HG03175 (cell line): Measurements from ENCODE around the gene SAXO2.
"Not testable (repeated sequence)": the region's sequence is repeated elsewhere in the genome, so short reads cannot be mapped to it uniquely, and the experiment has no call there.

Source experiments
- ATAC-seq: cut with Tn5 transposase; IDR thresholded peaks from one replicate; pipeline ENCODE4 v1.9.1; 2021; ENCODE audit warnings: mild to moderate bottlenecking, moderate library complexity; ENCODE audit not compliant: unreplicated experiment

SAXO2 gene

DNA sequence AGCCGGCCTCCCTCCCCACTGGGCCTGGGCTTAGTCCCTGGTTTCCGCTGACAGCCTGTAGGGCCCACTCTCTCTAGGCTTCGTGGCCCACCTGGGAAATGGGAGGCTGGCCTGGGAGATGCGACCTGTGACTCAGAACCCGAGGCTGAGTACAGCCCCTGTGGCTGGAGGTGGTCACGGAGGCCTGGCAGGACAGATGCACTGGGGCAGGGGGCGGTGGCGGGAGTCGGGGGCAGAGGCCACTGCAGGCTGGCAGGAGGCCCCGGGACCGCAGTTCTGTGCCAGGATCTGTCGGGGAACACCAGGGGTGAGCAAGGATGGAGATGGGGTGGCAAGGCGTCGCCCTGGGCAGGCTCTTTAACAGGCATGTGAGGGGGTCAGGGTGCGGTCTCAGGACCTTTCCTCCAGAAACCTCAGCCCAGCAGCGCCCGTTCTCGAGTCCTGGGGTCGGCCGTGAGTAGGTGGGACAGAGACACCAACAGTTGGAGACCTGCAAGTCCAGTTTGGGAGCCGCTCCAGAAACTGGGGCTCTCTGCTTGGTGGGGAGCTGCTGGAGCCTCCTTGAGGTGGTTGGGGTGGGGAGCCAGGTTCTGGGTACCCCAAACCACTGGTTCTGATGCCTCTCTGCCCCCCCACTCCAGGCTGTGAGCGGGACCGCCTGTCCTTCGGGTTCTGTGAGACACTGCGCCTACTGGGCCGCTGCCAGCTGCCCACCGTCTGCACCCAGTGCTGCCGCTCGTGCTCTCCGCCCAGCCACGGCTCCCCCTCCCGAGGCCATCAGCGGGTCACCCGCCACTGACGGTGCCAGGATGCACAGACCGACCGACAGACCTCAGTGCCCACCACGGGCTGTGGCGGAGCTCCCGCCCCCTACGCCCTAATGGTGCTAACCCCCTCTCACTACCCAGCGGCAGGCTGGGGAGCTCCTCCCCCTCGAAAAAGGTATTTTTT, 71.3 kb downstream of the SAXO2 start:
- not testable (repeated sequence) for ATAC-seq
